Measurements from ENCODE around the gene IPCEF1.

IPCEF1 gene

GRCh38 chr6:154277629-154278017 is 79.0 kb downstream of the IPCEF1 start:
- no peak for DNase-seq
- H3K9me3 ChIP-seq, result no peaks in the 10 kb centered on the region
- peak overlapping the region; percentile 52 for H3K4me3 ChIP-seq (ENCODE audit: low read depth, low read length)
- H3K36me3 ChIP-seq, result no peaks in the 10 kb centered on the region
- H3K27me3 ChIP-seq, result no peaks in the 10 kb centered on the region
- no peaks in the 10 kb centered on the region; the same call in 1 of the 2 replicates for H3K4me1 ChIP-seq
- TF ChIP-seq, protein P1, sequence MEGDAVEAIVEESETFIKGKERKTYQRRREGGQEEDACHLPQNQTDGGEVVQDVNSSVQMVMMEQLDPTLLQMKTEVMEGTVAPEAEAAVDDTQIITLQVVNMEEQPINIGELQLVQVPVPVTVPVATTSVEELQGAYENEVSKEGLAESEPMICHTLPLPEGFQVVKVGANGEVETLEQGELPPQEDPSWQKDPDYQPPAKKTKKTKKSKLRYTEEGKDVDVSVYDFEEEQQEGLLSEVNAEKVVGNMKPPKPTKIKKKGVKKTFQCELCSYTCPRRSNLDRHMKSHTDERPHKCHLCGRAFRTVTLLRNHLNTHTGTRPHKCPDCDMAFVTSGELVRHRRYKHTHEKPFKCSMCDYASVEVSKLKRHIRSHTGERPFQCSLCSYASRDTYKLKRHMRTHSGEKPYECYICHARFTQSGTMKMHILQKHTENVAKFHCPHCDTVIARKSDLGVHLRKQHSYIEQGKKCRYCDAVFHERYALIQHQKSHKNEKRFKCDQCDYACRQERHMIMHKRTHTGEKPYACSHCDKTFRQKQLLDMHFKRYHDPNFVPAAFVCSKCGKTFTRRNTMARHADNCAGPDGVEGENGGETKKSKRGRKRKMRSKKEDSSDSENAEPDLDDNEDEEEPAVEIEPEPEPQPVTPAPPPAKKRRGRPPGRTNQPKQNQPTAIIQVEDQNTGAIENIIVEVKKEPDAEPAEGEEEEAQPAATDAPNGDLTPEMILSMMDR (IDR thresholded peaks at IDR 0.05; ENCODE audit: low read depth, low read length), result no peak

GRCh38 chr6:154276810-154277628 is 79.6 kb downstream of the IPCEF1 start:
- Histone ChIP-seq H3K4me1 (no peaks in the 10 kb centered on the region; the same call in 1 of the 2 replicates), H3K4me3 (ENCODE audit: low read depth, low read length) (peak overlapping the region; percentile 52), H3K27me3 (no peaks in the 10 kb centered on the region), H3K9me3 (no peaks in the 10 kb centered on the region), H3K36me3 (no peaks in the 10 kb centered on the region)
- no peak for DNase-seq
- TF ChIP-seq, protein P1 (IDR thresholded peaks at IDR 0.05; ENCODE audit: low read depth, low read length), result peak; percentile 59

- H3K9me3 ChIP-seq, result no peaks in the 10 kb centered on the region
- TF ChIP-seq, protein P1 (IDR thresholded peaks at IDR 0.05; ENCODE audit: low read depth, low read length), result no peak
- no peaks in the 10 kb centered on the region for H3K36me3 ChIP-seq
- no peak overlapping the region for H3K4me3 ChIP-seq (ENCODE audit: low read depth, low read length)
- H3K27me3 ChIP-seq, result no peaks in the 10 kb centered on the region
- H3K4me1 ChIP-seq, result peaks cover 2% of the 10 kb centered on the region
- DNase-seq, result no peak
These were observed 82.4 kb downstream of the IPCEF1 start for GRCh38 chr6:154274168-154274567.

GRCh38 chr6:154268486-154268885 is 88.1 kb downstream of the IPCEF1 start:
- Histone ChIP-seq H3K4me1 (peaks cover 2% of the 10 kb centered on the region), H3K27me3 (no peaks in the 10 kb centered on the region), H3K4me3 (ENCODE audit: low read depth, low read length) (no peak overlapping the region), H3K9me3 (no peaks in the 10 kb centered on the region), H3K36me3 (no peaks in the 10 kb centered on the region)
- no peak for DNase-seq
- TF ChIP-seq, protein P1 (IDR thresholded peaks at IDR 0.05; ENCODE audit: low read depth, low read length), result no peak

- TF ChIP-seq, protein P1 (IDR thresholded peaks at IDR 0.05; ENCODE audit: low read depth, low read length), result no peak
- H3K9me3 ChIP-seq, result no peaks in the 10 kb centered on the region
These were observed 89.0 kb downstream of the IPCEF1 start for GRCh38 chr6:154267508-154268106.

GRCh38 chr6:154266560-154267099 is 90.0 kb downstream of the IPCEF1 start:
- Histone ChIP-seq H3K4me1 (peaks cover 2% of the 10 kb centered on the region), H3K27me3 (no peaks in the 10 kb centered on the region), H3K9me3 (no peaks in the 10 kb centered on the region), H3K36me3 (no peaks in the 10 kb centered on the region), H3K4me3 (ENCODE audit: low read depth, low read length) (no peak overlapping the region)
- TF ChIP-seq, protein P1 (IDR thresholded peaks at IDR 0.05; ENCODE audit: low read depth, low read length), result no peak
- no peak for DNase-seq

More at GRCh38 chr6:154267508-154268106, 89.0 kb downstream of the IPCEF1 start:
- no peaks in the 10 kb centered on the region for H3K36me3 ChIP-seq
- no peak overlapping the region for H3K4me3 ChIP-seq (ENCODE audit: low read depth, low read length)
- H3K27me3 ChIP-seq, result no peaks in the 10 kb centered on the region
- DNase-seq, result no peak
- peaks cover 2% of the 10 kb centered on the region for H3K4me1 ChIP-seq
